CD8-positive, alpha-beta memory T cell (primary cell): ENCODE measurements around the gene SPANXC. TPM values are rescaled to one million over a fixed set of nuclear protein-coding genes. Genes with fewer than 3 reads are reported as not detected.

ENCODE experiments used
- polyA plus RNA-seq: library from polyadenylated mRNA; unstranded; fragments of 300-500 nt; fragmentation: Illumina TruSeq; gene quantifications from one replicate; pipeline ENCODE4 v1.2.3, GENCODE V29; 2021
- total RNA-seq, 2 experiments: library from RNA; stranded (reverse); gene quantifications; one replicate each; pipeline ENCODE4 v1.2.3, GENCODE V29; 2021

The SPANXC gene
- total and polyA plus RNA-seq, 3 experiments from 2014 or later = not detected

Other genes with a start within 250 kb of the SPANXC start
- not detected for gene SPANXB1, start 239.9 kb downstream of the SPANXC start, total RNA-seq
- gene SPANXB1, start 239.9 kb downstream of the SPANXC start, polyA plus RNA-seq = not detected
- gene LDOC1, start 65.4 kb downstream of the SPANXC start, total RNA-seq = 1 to 10 TPM in 1 of 2 experiments, under 1 TPM in 1; 0.88 to 1.4 TPM
- 19.3 TPM for gene LDOC1, start 65.4 kb downstream of the SPANXC start, polyA plus RNA-seq